Endodermal cell (in vitro differentiated cells): ENCODE data around the gene FAM83F. TPM values are rescaled to one million over a fixed set of nuclear protein-coding genes. Genes with fewer than 3 reads are reported as not detected.

Experiments
- DNase-seq: peaks from one replicate; pipeline ENCODE4 v3.0.0-alpha.2; 2017
- H3K27ac ChIP-seq: 2 replicates; pipeline ENCODE4 v1.5.1; 2013; ENCODE audit warnings: mild to moderate bottlenecking, low read depth, low read length, moderate library complexity
- H3K27me3 ChIP-seq: 2 replicates; pipeline ENCODE4 v1.6.1; 2013; ENCODE audit warnings: mild to moderate bottlenecking, low read length, moderate library complexity; ENCODE audit not compliant: insufficient read depth, control insufficient read depth, poor library complexity, severe bottlenecking
- H3K36me3 ChIP-seq: 2 replicates; pipeline ENCODE4 v1.7.0; 2013; ENCODE audit warnings: mild to moderate bottlenecking, low read length, moderate library complexity; ENCODE audit not compliant: control insufficient read depth, insufficient read depth
- H3K4me1 ChIP-seq: one replicate; pipeline ENCODE4 v1.7.0; 2013; ENCODE audit warnings: low read length; ENCODE audit not compliant: control insufficient read depth, insufficient read depth
- H3K4me3 ChIP-seq: 2 replicates; pipeline ENCODE4 v1.5.1; 2013; ENCODE audit warnings: mild to moderate bottlenecking, low read length, moderate library complexity
- H3K9ac ChIP-seq: 2 replicates; pipeline ENCODE4 v1.6.1; 2013; ENCODE audit warnings: mild to moderate bottlenecking, low read length, moderate library complexity; ENCODE audit not compliant: poor library complexity, severe bottlenecking; ENCODE audit errors: extremely low read depth
- H3K9me3 ChIP-seq: 2 replicates; pipeline ENCODE4 v1.6.1; 2013; ENCODE audit warnings: mild to moderate bottlenecking, low read length, moderate library complexity; ENCODE audit not compliant: control insufficient read depth
- H3K27ac Mint-ChIP-seq: 2 replicates; pipeline ENCODE4 v1.8.0; 2020; ENCODE audit warnings: mixed read lengths
- H3K27me3 Mint-ChIP-seq: 2 replicates; pipeline ENCODE4 v1.8.0; 2021; ENCODE audit warnings: mild to moderate bottlenecking, mixed read lengths; ENCODE audit not compliant: insufficient read depth
- H3K36me3 Mint-ChIP-seq: 2 replicates; pipeline ENCODE4 v1.8.0; 2020; ENCODE audit warnings: low read depth, mixed read lengths
- H3K4me1 Mint-ChIP-seq: 2 replicates; pipeline ENCODE4 v1.8.0; 2020; ENCODE audit warnings: mixed read lengths
- H3K4me3 Mint-ChIP-seq: 2 replicates; pipeline ENCODE4 v1.8.0; 2020; ENCODE audit warnings: mild to moderate bottlenecking, moderate library complexity, mixed read lengths
- H3K9me3 Mint-ChIP-seq: 2 replicates; pipeline ENCODE4 v1.8.0; 2020; ENCODE audit warnings: mild to moderate bottlenecking, mixed read lengths
- WGBS, 2 experiments: methylation state at CpG; one replicate each; pipeline versions ENCODE4 v1.1.5 to v1.1.7; 2013; ENCODE audit warnings: missing lambda C conversion rate in 2 of 2, mixed read lengths in 1 of 2; ENCODE audit not compliant: insufficient coverage in 1 of 2, insufficient read length in 1 of 2; 5-methylcytosine and 5-hydroxymethylcytosine counted together
- total RNA-seq, 2 donors: library from RNA; stranded (reverse); fragmentation: NEBNext Ultra II Directional in 1 of 2; extraction: Animal tissue kit (Norgen Biotek cat#: 25700) in 1 of 2; gene quantifications; 2 replicates in 1 of 2; 3 replicates in 1 of 2; pipeline ENCODE4 v1.2.1, GENCODE V29; 2021
- TF ChIP-seq, protein P1 (sequence below): fragments of 200-600 bp; sonication (generic); conservative IDR thresholded peaks from 2 replicates; pipeline ENCODE4 v1.5.0; 2021; ENCODE audit warnings: antibody characterized with exemption, mild to moderate bottlenecking

FAM83F gene
- total RNA-seq, 2 donors from 2014 or later, result 18.9 to 34.1 TPM

DNA sequence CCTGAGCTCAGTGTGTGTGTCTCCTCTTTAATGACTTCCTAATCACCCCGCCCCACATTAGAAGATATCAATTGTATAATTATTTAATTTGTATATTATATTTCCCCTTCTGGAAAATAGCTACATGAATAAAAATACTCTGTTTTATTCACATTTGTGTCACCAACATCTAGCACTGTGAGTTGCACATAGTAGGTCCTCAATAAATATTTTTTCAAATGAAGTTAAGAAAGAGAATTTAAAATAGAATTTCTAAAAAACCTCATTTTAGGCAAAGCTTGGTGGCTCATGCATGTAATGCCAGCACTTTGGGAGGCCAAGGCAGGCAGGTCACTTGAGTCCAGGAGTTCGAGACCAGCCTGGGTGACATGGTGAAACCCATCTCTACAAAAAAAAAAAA, 59.7 kb downstream of the FAM83F start:
- no peak for DNase-seq
- Mint-ChIP-seq H3K4me3 (no peak overlapping the region), H3K9me3 (no peaks in the 10 kb centered on the region), H3K4me1 (peaks cover 49% of the 10 kb centered on the region), H3K36me3 (no peaks in the 10 kb centered on the region), H3K27ac (no peak overlapping the region), H3K27me3 (no peaks in the 10 kb centered on the region)
- H3K36me3 ChIP-seq, result no peaks in the 10 kb centered on the region
- 94% methylated on average over 1 of the region's 2 CpGs; no CpG with 5 or more reads in 1 of the 2 experiments for WGBS, 2 experiments
- H3K27ac ChIP-seq, result no peak overlapping the region
- H3K27me3 ChIP-seq, result no peaks in the 10 kb centered on the region
- H3K9ac ChIP-seq, result no peak overlapping the region
- peaks cover 5% of the 10 kb centered on the region for H3K4me1 ChIP-seq
- no peak overlapping the region for H3K4me3 ChIP-seq
- no peaks in the 10 kb centered on the region for H3K9me3 ChIP-seq
- TF ChIP-seq, protein P1, sequence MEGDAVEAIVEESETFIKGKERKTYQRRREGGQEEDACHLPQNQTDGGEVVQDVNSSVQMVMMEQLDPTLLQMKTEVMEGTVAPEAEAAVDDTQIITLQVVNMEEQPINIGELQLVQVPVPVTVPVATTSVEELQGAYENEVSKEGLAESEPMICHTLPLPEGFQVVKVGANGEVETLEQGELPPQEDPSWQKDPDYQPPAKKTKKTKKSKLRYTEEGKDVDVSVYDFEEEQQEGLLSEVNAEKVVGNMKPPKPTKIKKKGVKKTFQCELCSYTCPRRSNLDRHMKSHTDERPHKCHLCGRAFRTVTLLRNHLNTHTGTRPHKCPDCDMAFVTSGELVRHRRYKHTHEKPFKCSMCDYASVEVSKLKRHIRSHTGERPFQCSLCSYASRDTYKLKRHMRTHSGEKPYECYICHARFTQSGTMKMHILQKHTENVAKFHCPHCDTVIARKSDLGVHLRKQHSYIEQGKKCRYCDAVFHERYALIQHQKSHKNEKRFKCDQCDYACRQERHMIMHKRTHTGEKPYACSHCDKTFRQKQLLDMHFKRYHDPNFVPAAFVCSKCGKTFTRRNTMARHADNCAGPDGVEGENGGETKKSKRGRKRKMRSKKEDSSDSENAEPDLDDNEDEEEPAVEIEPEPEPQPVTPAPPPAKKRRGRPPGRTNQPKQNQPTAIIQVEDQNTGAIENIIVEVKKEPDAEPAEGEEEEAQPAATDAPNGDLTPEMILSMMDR, result no peak

DNA sequence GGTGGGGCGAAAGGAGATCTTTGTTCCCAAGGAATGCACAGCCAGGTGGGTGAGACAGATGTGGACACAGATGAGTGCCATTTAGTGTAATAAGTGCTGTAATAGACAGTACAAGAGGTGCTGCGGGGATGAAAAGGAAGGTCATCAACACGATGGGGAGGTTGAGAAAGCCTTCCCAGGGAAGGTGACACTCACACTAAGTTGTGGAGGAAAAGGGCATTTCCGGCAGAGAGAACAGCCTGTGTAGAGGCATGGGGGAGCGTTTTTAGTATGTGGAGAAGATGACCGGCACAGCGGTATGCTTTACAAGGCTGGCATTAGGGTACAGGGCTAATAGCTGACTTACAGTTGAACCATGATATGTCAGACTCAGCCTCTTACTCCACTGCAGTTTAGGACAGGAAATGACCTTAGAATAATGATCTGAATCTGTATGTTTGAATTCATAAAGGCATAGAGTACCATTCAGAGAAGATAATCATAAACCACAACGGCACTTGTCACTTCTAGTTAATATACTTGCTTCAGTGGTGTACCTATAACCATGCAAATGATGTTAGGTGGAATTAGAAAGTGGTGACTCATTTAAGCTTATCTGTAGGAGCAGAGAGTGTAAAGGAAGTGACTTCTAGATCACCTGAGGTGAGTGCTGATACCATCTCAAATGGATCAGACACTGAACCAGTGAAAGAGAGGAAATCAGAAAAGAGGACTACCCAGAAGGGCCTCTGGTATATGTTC, 60.6 kb downstream of the FAM83F start:
- H3K4me1 ChIP-seq, result peaks cover 7% of the 10 kb centered on the region
- no peak overlapping the region for H3K9ac ChIP-seq
- WGBS, 2 experiments, result 85 to 91% methylated on average over 7 to 8 of the region's 8 CpGs

DNA sequence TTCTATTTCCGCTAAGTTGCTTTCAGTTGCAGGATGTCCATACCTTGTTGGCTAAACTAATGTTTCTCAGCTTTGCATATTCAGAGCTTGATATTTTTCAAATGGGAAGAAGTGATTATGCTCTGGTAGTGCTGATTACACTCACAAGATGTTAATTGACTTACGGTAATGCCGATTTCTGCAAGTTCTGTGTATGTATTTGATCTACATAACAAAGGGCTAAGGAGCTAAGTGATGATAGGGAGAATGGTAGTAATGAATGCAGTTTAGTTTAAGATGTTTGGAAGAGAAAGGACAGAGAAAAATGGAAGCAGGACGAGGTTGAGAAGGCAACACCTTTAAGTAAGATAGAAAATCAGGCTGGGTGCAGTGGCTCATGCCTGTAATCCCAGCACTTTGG, 61.4 kb downstream of the FAM83F start:
- TF ChIP-seq, protein P1, result no peak
- Histone ChIP-seq H3K4me1 (peaks cover 12% of the 10 kb centered on the region), H3K36me3 (no peaks in the 10 kb centered on the region), H3K4me3 (no peak overlapping the region), H3K27ac (no peak overlapping the region), H3K9me3 (no peaks in the 10 kb centered on the region), H3K27me3 (no peaks in the 10 kb centered on the region), H3K9ac (no peak overlapping the region)
- 42 to 50% methylated on average over 3 to 4 of the region's 4 CpGs for WGBS, 2 experiments
- Mint-ChIP-seq H3K36me3 (no peaks in the 10 kb centered on the region), H3K27me3 (no peaks in the 10 kb centered on the region), H3K27ac (peak overlapping the region; percentile 28), H3K9me3 (no peaks in the 10 kb centered on the region), H3K4me3 (no peak overlapping the region), H3K4me1 (peaks cover 52% of the 10 kb centered on the region)
- no peak for DNase-seq

More for the DNA sequence above, 60.6 kb downstream of the FAM83F start:
- H3K9me3 Mint-ChIP-seq, result no peaks in the 10 kb centered on the region
- H3K36me3 ChIP-seq, result no peaks in the 10 kb centered on the region
- H3K27ac Mint-ChIP-seq, result peak overlapping the region; percentile 15
- H3K27me3 ChIP-seq, result no peaks in the 10 kb centered on the region
- no peaks in the 10 kb centered on the region for H3K36me3 Mint-ChIP-seq
- DNase-seq, result no peak
- H3K4me3 ChIP-seq, result no peak overlapping the region
- no peaks in the 10 kb centered on the region for H3K27me3 Mint-ChIP-seq
- peaks cover 47% of the 10 kb centered on the region for H3K4me1 Mint-ChIP-seq
- H3K9me3 ChIP-seq, result no peaks in the 10 kb centered on the region
- TF ChIP-seq, protein P1, result no peak
- H3K4me3 Mint-ChIP-seq, result no peak overlapping the region
- no peak overlapping the region for H3K27ac ChIP-seq
